HG03175 (cell line): ENCODE measurements around the gene RNU4-1.

Experiments used
- ATAC-seq: cut with Tn5 transposase; IDR thresholded peaks from one replicate; pipeline ENCODE4 v1.9.1; 2021; ENCODE audit warnings: mild to moderate bottlenecking, moderate library complexity; ENCODE audit not compliant: unreplicated experiment

RNU4-1 gene

GRCh38 chr12:120290609-120291305 lies 2.3 kb downstream of the RNU4-1 start:
- ATAC-seq = no peak

- ATAC-seq = no peak
These were observed 5.5 kb downstream of the RNU4-1 start for GRCh38 chr12:120287491-120287890.

GRCh38 chr12:120286768-120287490 lies 6.1 kb downstream of the RNU4-1 start:
- no peak for ATAC-seq

GRCh38 chr12:120284381-120284780 lies 8.7 kb downstream of the RNU4-1 start:
- ATAC-seq = no peak

- no peak for ATAC-seq
These were observed 9.7 kb downstream of the RNU4-1 start for GRCh38 chr12:120283318-120283717.

GRCh38 chr12:120278137-120279069 lies 14.6 kb downstream of the RNU4-1 start:
- no peak for ATAC-seq

GRCh38 chr12:120276734-120277133 lies 16.3 kb downstream of the RNU4-1 start:
- ATAC-seq = no peak

GRCh38 chr12:120267736-120268135 lies 25.3 kb downstream of the RNU4-1 start:
- ATAC-seq = no peak

GRCh38 chr12:120266180-120266870 lies 26.7 kb downstream of the RNU4-1 start:
- no peak for ATAC-seq

GRCh38 chr12:120265473-120266179 lies 27.4 kb downstream of the RNU4-1 start, which contains the start of gene PXN:
Gene PXN, minus strand, starts transcription at chr12:120265730. Its CDS starts 101 bp downstream, at chr12:120265629.
- ATAC-seq = peak; percentile 75

GRCh38 chr12:120264904-120265472 lies 28.0 kb downstream of the RNU4-1 start:
- no peak for ATAC-seq

- no peak for ATAC-seq
These were observed 28.7 kb downstream of the RNU4-1 start for GRCh38 chr12:120264086-120264903.

- ATAC-seq = no peak
These were observed 29.3 kb downstream of the RNU4-1 start for GRCh38 chr12:120263748-120264085.

GRCh38 chr12:120262852-120263747 lies 29.9 kb downstream of the RNU4-1 start:
- no peak for ATAC-seq

- ATAC-seq = no peak
These were observed 30.8 kb downstream of the RNU4-1 start for GRCh38 chr12:120261951-120262851.

GRCh38 chr12:120260607-120261006 lies 32.4 kb downstream of the RNU4-1 start:
- no peak for ATAC-seq
